PC-3 (cell line): Measurements from ENCODE around the gene MINAR2. TPM values are rescaled to one million over a fixed set of nuclear protein-coding genes. Genes with fewer than 3 reads are reported as not detected.

Experiments
- ATAC-seq: fragments of 200-7000 bp; cut with Tn5 transposase; 2 replicates; pipeline ENCODE4 v1.9.1; 2020; ENCODE audit warnings: mild to moderate bottlenecking, moderate library complexity
- Bru-seq: library from RNA; stranded (reverse); fragments of 400-500 nt; gene quantifications from one replicate; lab custom pipeline; 2021; lab: Mats Ljungman, UMichigan
- BruChase-seq, 2 experiments: library from RNA; stranded (reverse); fragments of 400-500 nt; gene quantifications; one replicate each; lab custom pipeline; 2021; lab: Mats Ljungman, UMichigan
- BruUV-seq: library from RNA; stranded (reverse); fragments of 400-500 nt; replicated peaks from 2 replicates; lab custom pipeline; 2021; lab: Mats Ljungman, UMichigan
- CTCF ChIA-PET: fragments of 300-600 bp; sonication (Branson Sonifier 250); formaldehyde crosslinking; loops from one replicate; lab custom pipeline; 2022; ENCODE audit warnings: antibody characterized with exemption; lab: Charles Lee
- POLR2A ChIA-PET: fragments of 300-600 bp; sonication (Branson Sonifier 250); formaldehyde crosslinking; loops from one replicate; lab custom pipeline; 2022; ENCODE audit warnings: antibody characterized with exemption; ENCODE audit not compliant: unreplicated experiment; lab: Charles Lee
- DNase-seq: peaks from one replicate; pipeline ENCODE4 v3.0.0-alpha.2; 2015
- H2AFZ ChIP-seq: fragments of 300-600 bp; sonication (generic); 2 replicates; pipeline ENCODE4 v1.6.0; 2016; ENCODE audit warnings: antibody characterized with exemption, low read length
- H3F3A ChIP-seq: fragments of 300-600 bp; sonication (generic); one replicate; pipeline ENCODE4 v1.6.0; 2017; ENCODE audit warnings: antibody characterized with exemption, low read length, control low read depth, mild to moderate bottlenecking; ENCODE audit not compliant: unreplicated experiment
- H3K27ac ChIP-seq: fragments of 300-600 bp; sonication (generic); 2 replicates; pipeline ENCODE4 v1.5.1; 2016; ENCODE audit warnings: mild to moderate bottlenecking, low read length
- H3K27me3 ChIP-seq: fragments of 300-600 bp; sonication (generic); 2 replicates; pipeline ENCODE4 v1.6.1; 2016; ENCODE audit warnings: low read length, mixed read lengths
- H3K36me3 ChIP-seq: fragments of 300-600 bp; sonication (generic); 2 replicates; pipeline ENCODE4 v1.6.1; 2016; ENCODE audit warnings: low read depth, mixed run types, low read length, mixed read lengths
- H3K4me1 ChIP-seq: fragments of 300-600 bp; sonication (generic); 2 replicates; pipeline ENCODE4 v1.5.1; 2016; ENCODE audit warnings: low read length; ENCODE audit not compliant: insufficient read depth
- H3K4me2 ChIP-seq: fragments of 300-600 bp; sonication (generic); 2 replicates; pipeline ENCODE4 v1.6.0; 2016; ENCODE audit warnings: low read length
- H3K4me3 ChIP-seq: fragments of 300-600 bp; sonication (generic); 2 replicates; pipeline ENCODE4 v1.5.1; 2016; ENCODE audit warnings: mild to moderate bottlenecking, low read length, mixed read lengths
- H3K79me2 ChIP-seq: fragments of 300-600 bp; sonication (generic); 2 replicates; pipeline ENCODE4 v1.6.1; 2017; ENCODE audit warnings: low read length, mixed read lengths
- H3K9ac ChIP-seq: fragments of 300-600 bp; sonication (generic); 2 replicates; pipeline ENCODE4 v1.6.0; 2016; ENCODE audit warnings: mild to moderate bottlenecking, low read length
- H3K9me2 ChIP-seq: fragments of 300-600 bp; sonication (generic); replicated peaks from 2 replicates; pipeline ENCODE4 v1.6.1; 2016; ENCODE audit warnings: mixed run types, low read length, mixed read lengths
- H3K9me3 ChIP-seq: fragments of 300-600 bp; sonication (generic); 2 replicates; pipeline ENCODE4 v1.6.1; 2016; ENCODE audit warnings: low read length, mixed read lengths
- H4K20me1 ChIP-seq: fragments of 300-600 bp; sonication (generic); 2 replicates; pipeline ENCODE4 v1.6.1; 2016; ENCODE audit warnings: low read length, mixed read lengths
- EZH2 ChIP-seq: fragments of 300-600 bp; sonication (generic); IDR thresholded peaks from one replicate; pipeline ENCODE4 v1.6.1; 2017; ENCODE audit warnings: antibody characterized with exemption, mild to moderate bottlenecking, low read length; ENCODE audit not compliant: unreplicated experiment
- EZH2phosphoT487 ChIP-seq: fragments of 300-600 bp; sonication (generic); IDR thresholded peaks from 2 replicates; pipeline ENCODE4 v1.6.1; 2018; ENCODE audit warnings: mild to moderate bottlenecking, antibody characterized with exemption, low read length, borderline replicate concordance
- intact Hi-C: fragments of 100-400 bp; cut with micrococcal nuclease; formaldehyde crosslinking; loops from 2 replicates; pipeline ENCODE4 v1.9.0; 2023
- long read RNA-seq: library from polyadenylated mRNA; unstranded; transcript quantifications from one replicate; pipeline ENCODE4 v2.0.0, GENCODE V29; 2021; ENCODE audit not compliant: unreplicated experiment
- total RNA-seq: library from RNA; depleted of rRNA; stranded (reverse); fragments of >200 nt; gene quantifications from 2 replicates; pipeline ENCODE4 v1.2.3, GENCODE V29; 2014; rRNA removed
- TF ChIP-seq, protein P1 (sequence below): fragments of 300-600 bp; sonication (generic); conservative IDR thresholded peaks from 2 replicates; pipeline ENCODE4 v1.5.1; 2017; ENCODE audit warnings: antibody characterized with exemption, low read depth, mild to moderate bottlenecking, low read length

The MINAR2 gene, protein sequence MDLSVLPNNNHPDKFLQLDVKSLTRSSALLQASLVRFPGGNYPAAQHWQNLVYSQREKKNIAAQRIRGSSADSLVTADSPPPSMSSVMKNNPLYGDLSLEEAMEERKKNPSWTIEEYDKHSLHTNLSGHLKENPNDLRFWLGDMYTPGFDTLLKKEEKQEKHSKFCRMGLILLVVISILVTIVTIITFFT
- not detected in 2 replicates for total RNA-seq
- not detected for Bru-seq, nascent RNA
- not detected for BruChase-seq, experiment 1, labeled RNA remaining after a 6-hour chase
- BruChase-seq, experiment 2, labeled RNA remaining after a 2-hour chase = not detected
- long read RNA-seq = 0 reads

DNA sequence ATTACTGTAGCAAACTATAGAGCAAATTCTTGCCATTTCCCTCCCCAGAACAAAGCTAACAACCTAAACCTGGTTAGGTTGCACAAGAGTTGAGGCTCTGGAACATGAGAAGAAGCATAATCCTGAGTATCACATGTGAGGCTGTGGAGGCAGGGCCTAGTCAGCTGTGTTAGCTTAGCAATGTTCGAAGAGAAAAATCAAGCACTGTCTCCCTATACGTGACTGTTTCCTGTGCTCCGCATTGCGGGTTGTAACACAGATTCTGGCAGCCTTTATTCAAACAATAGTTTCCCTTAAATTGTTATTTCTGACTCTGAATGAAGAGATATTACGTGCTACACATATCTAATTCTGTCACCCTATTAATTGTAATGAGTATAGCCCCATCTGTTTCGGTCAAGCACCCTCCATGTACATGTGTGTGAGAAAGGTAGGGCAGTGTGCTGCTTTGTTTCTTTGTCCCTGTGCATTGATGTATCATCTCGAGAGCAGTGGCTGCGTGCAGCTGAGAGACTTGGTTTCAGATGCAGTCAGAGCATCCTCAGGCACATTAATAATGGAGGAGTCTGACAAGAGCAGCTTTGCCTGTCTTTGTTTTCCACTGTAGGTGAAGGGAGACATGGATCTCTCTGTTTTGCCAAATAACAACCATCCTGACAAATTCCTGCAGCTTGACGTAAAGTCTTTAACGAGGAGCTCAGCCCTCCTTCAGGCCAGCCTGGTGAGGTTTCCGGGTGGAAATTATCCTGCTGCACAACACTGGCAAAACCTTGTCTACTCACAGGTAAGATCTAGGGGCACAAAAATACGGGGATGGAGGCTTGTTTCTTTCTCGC lies at the start of gene MINAR2:
Gene MINAR2 (plus strand): TSS at position 523 of the 836 bp plus-strand sequence. CDS start 97 bp downstream, at position 620.
- no peak within 1 kb of the TSS for H2AFZ ChIP-seq
- no TSS peak for BruUV-seq

DNA sequence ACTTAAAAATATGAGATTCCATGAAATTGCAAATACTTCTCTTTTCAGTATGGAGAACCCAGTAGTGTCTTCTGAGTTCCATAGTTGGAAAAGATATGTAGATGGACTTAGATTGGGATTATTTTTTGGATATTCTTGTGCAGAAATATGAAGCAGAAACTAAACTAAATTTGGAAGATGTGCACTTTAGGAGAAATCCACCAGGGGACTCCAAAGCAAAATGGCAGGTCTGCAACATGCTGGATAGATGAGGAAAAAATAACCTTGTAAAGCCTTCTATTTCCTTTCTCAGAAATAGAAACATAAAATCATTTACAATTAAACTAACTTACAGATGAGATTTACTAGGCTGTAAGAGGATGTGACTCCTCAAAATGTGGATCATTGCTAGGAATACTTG lies 49.2 kb upstream of the MINAR2 start:
- Histone ChIP-seq H3K36me3 (no peaks in the 10 kb centered on the region), H3K4me1 (no peaks in the 10 kb centered on the region), H3K27me3 (no peaks in the 10 kb centered on the region), H2AFZ (no peak overlapping the region), H4K20me1 (no peaks in the 10 kb centered on the region), H3K4me3 (no peak overlapping the region), H3K9me2 (no peaks in the 10 kb centered on the region), H3K9ac (no peak overlapping the region), H3F3A (no peaks in the 10 kb centered on the region), H3K4me2 (no peak overlapping the region), H3K79me2 (no peaks in the 10 kb centered on the region), H3K27ac (no peak overlapping the region), H3K9me3 (no peaks in the 10 kb centered on the region)
- ChIA-PET POLR2A (no interaction called here), CTCF (no interaction called here)
- no peak for ATAC-seq
- BruUV-seq = no TSS peak
- no peak for DNase-seq
- TF ChIP-seq EZH2 = no peak
- no peak for TF ChIP-seq EZH2phosphoT487
- TF ChIP-seq, protein P1, sequence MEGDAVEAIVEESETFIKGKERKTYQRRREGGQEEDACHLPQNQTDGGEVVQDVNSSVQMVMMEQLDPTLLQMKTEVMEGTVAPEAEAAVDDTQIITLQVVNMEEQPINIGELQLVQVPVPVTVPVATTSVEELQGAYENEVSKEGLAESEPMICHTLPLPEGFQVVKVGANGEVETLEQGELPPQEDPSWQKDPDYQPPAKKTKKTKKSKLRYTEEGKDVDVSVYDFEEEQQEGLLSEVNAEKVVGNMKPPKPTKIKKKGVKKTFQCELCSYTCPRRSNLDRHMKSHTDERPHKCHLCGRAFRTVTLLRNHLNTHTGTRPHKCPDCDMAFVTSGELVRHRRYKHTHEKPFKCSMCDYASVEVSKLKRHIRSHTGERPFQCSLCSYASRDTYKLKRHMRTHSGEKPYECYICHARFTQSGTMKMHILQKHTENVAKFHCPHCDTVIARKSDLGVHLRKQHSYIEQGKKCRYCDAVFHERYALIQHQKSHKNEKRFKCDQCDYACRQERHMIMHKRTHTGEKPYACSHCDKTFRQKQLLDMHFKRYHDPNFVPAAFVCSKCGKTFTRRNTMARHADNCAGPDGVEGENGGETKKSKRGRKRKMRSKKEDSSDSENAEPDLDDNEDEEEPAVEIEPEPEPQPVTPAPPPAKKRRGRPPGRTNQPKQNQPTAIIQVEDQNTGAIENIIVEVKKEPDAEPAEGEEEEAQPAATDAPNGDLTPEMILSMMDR = no peak; the same call in 1 of the 2 replicates
- intact Hi-C loops = no loop called here

More for the DNA sequence above, at the start of gene MINAR2:
- H3K27me3 ChIP-seq = no peaks in the 10 kb centered on the region
- no peaks in the 10 kb centered on the region for H3K36me3 ChIP-seq
- no peaks in the 10 kb centered on the region for H3K4me1 ChIP-seq
- intact Hi-C loops = no loop called here
- no peak within 1 kb of the TSS for H3K4me3 ChIP-seq
- no peaks in the 10 kb centered on the region for H3K9me2 ChIP-seq
- H3K9me3 ChIP-seq = no peaks in the 10 kb centered on the region
- DNase-seq (no peak), ATAC-seq (no peak)
- no peak within 1 kb of the TSS for H3K27ac ChIP-seq
- H3K4me2 ChIP-seq = no peak within 1 kb of the TSS
- no peak within 1 kb of the TSS for H3K9ac ChIP-seq
- CTCF ChIA-PET = no interaction called here
- no peaks in the 10 kb centered on the region for H3F3A ChIP-seq
- POLR2A ChIA-PET = no interaction called here
- TF ChIP-seq, protein P1 = no peak
- TF ChIP-seq EZH2phosphoT487 (no peak), EZH2 (no peak)
- H3K79me2 ChIP-seq = no peaks in the 10 kb centered on the region
- H4K20me1 ChIP-seq = no peaks in the 10 kb centered on the region

DNA sequence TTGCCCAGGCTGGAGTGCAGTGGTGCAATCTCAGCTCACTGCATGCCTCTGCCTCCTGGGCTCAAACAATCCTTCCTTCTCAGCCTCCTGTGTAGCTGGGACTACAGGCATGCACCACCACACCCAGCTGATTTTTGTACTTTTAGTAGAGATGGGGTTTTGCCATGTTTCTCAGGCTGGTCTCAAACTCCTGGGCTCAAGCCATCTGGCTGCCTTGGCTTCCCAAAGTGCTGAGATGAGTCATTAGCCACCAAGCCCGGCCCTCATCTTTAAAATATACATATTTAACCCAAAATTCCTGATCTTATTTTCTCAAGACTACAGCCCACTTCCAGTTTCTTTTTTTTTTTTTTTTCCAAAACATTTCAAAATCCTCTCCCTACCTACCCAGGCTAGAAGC lies 31.7 kb upstream of the MINAR2 start:
- H2AFZ ChIP-seq = no peak overlapping the region
- intact Hi-C loops = no loop called here
- no peak overlapping the region for H3K4me3 ChIP-seq
- TF ChIP-seq, protein P1 = no peak
- BruUV-seq = no TSS peak
- H4K20me1 ChIP-seq = no peaks in the 10 kb centered on the region
- no peaks in the 10 kb centered on the region for H3K9me2 ChIP-seq
- no peaks in the 10 kb centered on the region for H3K9me3 ChIP-seq
- no peak overlapping the region for H3K4me2 ChIP-seq
- ATAC-seq = no peak
- H3K36me3 ChIP-seq = no peaks in the 10 kb centered on the region
- no peaks in the 10 kb centered on the region for H3K4me1 ChIP-seq
- no peaks in the 10 kb centered on the region for H3K79me2 ChIP-seq
- no peak overlapping the region for H3K27ac ChIP-seq
- ChIA-PET CTCF (no interaction called here), POLR2A (no interaction called here)
- no peaks in the 10 kb centered on the region for H3F3A ChIP-seq
- H3K27me3 ChIP-seq = no peaks in the 10 kb centered on the region
- DNase-seq = no peak
- H3K9ac ChIP-seq = no peak overlapping the region
